Hepatic stellate cell (primary cell): Measurements from ENCODE around the gene ZBP1.

Source experiments
- DNase-seq: peaks from one replicate; pipeline ENCODE4 v3.0.0; 2011; ENCODE audit warnings: low spot score

ZBP1 gene

GRCh38 chr20:57618091-57618763 is 2.0 kb downstream of the ZBP1 start:
- DNase-seq: no peak

DNA sequence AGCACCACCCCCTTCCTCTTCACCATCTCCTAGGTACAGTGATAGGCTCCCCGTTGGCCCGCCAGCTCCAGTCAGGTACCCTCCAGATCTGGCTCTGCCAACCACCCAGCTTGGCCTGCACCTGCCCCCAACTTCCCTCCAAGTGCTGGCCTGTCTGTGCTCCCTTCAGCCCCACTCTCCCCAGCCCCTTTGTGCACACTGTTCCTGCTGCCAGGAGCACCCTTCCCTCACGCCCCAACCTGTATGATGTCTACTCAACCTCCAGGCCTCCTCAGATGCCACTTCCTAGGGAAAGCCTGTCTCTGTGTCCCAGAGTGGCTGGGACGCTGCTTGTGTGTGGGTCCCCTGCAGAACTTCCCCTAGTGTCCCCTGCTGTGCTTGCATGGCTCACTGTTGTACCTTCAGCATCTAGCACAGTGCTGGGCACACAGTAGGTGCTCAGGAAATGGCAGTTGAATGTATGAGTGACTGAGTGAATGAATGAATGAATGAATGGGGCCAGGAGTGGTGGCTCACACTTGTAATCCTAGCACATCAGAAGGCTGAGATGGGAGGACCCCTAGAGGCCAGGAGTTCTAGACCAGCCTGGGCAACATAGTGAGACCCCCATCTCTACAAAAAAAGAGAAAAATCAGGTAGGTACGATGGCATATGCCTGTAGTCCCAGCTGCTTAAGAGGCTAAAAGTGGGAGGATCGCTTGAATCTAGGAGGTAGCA is 3.0 kb downstream of the ZBP1 start:
- no peak for DNase-seq

DNA sequence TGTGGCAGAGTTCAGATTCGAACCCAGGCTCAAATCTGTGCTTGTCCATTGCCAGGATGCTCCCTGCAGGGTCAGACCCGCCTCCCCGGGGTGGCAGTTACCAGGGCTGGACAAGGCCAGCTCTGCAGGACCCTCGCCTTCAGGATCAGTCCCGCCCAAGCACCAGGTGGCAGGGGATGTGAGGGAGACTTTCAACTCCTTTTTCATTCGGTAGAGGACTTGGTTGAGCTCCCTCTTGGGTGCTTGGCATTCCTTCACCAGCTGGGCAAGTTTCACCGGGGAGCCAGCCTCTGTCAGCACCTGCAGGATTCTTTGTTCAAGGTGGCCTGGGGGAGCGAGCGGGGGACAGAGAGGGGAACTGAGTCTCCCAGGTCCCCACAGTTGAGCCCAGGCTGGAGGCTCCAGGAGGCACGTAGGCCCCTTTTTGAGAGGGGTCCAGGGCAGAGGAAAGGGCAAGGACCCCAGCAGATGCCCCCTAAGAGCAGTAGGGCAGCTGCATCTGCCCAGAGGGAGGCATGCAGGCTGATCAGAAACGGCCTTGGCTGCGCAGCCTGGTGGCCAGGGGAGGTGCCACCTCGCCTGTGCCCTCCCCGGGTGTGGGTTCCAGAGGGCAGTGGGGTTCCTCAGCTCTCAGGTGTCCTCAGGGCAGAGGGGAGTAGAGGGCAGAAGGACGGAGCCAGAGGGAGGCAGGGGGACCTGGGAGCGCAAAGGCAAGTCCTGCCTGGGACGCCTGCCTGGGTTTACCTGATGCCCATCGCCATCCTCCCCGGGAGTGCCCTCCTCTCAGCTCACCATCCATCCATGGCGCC is 3.9 kb downstream of the ZBP1 start:
- no peak for DNase-seq

DNA sequence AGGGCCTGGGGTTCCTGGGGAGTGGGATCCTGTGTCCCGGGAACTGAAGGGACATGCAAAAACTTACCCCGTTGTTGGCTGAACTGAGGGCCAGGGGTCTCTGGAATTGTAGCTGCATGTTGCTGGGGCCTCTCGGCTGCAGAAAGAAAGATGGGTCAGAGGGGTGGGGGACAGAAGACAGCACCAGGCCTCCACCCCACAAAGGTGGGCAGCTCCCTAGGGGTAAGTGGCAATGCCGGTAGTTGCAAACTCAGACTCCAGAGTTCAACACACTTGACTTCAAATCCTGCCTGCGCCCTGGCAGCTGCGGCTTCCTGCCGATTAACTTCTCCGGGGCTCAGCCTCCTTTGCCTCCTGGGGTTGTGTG is 4.8 kb downstream of the ZBP1 start:
- no peak for DNase-seq

DNA sequence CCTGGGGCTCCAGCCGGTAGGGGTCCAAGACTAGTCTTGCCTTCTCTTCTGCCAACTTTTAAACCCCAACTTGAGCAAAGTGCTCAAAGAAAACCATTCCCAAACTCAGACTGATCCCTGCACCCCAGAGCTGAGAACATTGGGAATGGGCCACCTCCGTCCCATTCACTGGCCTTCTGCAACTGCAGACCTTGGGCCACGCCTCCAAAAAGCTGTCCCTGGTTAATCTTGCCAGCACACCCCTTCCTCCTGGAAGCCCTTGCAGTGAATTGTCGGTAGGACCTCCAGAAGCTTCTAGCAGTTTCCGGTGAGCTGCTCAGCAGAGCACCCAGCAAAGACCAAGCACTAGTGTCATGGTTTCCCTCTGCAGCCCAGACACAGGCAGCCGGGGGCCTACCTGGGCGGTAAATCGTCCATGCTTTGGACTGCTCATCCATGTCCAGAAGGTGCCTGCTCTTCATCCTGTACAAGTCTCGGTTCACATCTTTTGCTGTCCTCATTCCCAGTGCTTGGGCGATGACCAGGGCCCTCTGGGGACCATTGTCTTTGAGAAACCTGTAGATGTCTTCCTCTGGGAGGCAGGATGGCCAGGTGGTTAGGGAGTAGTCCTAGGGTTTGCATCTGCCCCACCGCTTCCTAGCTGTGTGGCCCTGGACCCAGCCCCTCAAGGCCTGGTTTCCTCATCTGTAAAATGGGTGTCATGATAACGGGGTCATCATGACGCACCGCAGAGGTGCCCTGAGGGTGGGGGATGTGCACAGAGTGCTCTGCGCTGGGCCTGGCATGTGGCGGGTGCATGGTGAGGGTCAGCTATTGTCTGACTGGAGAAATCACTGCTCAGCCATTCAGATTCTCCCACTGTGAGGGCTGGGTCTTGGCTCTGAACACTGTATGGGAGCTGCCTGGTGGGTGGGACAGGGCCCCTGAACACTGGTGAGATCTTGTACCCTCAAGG is 5.5 kb downstream of the ZBP1 start:
- DNase-seq: no peak

GRCh38 chr20:57613481-57613921 is 6.7 kb downstream of the ZBP1 start:
- no peak for DNase-seq

- no peak for DNase-seq
These were observed 7.3 kb downstream of the ZBP1 start for GRCh38 chr20:57612916-57613315.

DNA sequence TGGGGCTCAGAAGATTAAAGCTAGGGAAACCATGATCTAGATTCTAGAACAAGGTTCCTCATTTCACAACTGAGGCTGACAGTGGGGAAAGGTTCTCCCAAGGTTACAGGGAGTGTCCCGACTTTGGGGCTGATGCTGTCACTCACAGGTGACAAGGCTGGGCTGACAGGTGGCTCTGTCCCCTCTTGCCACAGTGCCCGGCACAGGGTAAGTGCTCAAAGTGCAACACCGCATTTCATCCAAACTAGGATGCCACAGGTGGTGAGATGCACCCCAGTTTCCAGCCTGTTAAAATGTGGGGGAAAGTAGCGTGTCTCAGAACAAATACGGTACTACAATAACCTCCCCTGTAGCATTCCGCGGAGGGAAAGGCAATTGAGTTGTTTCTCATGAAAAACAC is 7.8 kb downstream of the ZBP1 start:
- DNase-seq: no peak

- no peak for DNase-seq
These were observed 8.5 kb downstream of the ZBP1 start for GRCh38 chr20:57611586-57612311.

DNA sequence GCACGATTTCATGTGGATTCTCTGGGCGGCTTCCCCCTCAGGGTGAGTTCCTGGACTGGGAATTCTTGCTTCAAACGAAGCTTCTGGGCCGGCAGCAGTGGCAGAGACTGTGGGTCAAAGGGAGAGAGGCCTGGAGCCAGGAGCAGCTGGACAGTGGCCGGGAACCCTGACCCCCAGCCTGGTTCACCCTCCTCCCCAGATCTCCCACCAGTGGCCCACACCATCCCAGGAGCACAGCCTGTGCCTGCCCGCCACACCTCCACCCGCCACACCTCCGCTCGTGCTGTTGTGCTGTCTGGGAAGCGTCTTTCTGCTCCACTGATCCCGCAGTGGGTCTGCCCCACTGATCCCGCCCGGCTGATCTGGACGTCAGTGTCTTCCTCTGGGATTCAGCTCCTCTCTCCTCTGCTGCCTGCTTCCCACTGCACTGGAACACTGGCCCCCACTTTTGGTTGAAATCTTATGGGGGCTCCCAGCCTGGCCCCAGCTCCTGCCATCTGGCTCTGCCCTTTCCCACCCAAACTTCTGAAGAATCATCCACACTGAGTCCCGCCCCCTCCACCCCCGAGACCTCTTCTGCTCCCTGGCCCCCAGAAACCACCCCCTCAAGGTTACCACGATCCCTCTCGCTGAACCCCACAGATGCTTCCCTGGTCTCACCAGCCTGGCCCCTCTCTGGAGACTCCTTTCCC is 9.8 kb downstream of the ZBP1 start:
- DNase-seq: no peak

DNA sequence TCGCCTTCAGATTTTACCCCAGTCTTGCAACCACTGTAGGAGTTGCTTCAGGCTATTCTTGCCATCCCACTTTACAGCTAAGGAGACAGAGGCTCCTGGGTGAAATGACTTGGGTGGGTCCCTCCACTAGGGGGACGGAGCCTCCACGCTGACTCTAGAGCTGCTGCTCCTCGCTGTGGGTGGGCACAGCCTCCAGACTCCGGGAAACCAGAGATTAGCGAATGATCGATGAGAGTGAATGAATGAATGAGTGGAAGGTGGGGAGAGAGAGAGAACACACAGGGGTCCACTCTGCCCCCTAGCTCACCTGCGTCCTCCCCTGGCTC is 10.4 kb downstream of the ZBP1 start:
- DNase-seq: no peak

DNA sequence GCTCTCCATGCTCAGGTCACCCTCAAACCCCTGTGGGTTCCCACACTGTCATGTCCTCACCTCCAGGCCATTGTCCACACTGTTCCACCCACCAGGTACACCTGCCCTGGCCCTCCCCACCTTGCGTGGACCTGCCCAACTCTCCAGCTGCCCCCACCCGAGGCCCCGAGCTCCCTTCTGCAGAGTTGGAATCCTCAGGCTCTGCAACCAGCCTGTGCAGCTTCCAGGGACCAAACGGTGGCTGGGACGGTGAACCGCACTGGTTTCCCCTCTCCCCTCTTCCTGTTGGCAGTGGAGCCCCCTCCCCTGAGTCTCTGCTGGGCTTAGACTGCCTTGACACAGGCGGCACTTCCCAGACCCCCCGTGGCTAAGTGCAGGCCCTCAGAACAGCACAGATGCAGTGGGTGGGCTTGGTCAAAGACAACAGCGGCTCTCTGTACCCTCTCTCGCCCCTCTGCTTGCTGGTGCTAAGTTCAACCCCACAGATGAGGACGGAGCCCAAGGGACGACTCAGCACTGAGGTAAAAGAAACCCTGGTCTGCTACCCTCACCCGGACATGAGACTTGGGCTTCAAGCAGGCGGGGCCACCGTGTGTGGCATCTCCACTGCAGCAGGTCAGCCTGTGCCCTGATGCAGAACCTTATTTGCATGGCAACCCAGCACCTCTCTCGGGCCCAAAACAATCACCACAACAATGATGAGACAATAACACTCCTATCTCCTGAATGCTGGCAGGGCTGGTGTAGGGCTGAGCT is 11.0 kb downstream of the ZBP1 start:
- no peak for DNase-seq

GRCh38 chr20:57608516-57608915 is 11.7 kb downstream of the ZBP1 start:
- DNase-seq: no peak

DNA sequence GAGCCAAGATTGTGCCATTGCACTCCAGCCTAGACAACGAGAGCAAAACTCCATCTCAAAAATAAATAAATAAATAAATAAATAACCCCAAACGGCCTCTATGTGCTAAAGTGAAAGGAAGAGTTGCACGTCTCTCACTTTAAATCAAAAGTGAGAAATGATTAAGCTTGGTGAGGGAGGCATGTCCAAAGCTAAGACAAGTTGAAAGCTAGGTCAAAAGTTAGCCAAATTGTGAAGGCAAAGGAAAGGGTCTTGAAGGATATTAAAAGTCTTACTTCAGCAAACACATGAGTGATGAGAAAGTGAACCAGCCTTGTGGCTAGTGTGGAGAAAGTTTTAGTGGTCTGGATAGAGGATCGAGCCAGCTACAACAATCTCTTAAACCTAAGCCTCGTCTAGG is 14.3 kb downstream of the ZBP1 start:
- no peak for DNase-seq

DNA sequence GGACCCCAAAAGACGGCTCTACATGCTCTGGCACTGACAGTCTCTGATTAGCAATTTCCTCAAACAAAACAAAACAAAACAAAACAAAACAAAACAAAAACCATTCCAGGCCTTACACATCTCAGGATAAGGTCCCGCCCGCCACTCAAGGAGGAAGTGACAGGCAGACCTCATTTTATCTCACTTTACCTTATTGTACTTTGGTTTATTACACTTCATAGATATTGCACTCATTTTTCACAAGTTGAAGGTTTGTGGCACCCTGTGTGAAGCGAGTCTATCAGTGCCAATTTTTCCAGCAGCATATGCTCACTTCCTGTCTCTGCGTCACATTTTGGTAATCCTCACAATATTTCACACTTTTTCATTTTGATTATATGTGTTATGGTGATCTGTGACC is 15.2 kb downstream of the ZBP1 start:
- no peak for DNase-seq

DNA sequence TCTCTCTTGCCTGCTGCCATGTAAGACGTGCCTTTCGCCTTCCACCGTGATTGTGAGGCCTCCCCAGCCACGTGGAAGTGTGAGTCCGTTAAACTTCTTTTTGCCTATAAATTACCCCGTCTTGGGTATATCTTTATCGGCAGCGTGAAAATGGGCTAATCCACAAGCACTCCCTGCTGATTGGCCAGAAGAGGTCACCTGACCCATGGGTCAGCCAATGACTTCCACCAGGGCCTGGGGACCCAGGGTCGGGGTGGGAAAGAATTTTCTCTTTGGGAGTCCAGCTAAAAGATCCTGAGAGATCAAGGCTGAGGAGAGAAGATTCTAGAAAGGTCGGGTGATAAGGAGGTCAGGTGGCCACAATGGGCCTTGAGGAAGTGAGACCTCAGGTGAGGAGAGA is 17.1 kb downstream of the ZBP1 start:
- DNase-seq: no peak

DNA sequence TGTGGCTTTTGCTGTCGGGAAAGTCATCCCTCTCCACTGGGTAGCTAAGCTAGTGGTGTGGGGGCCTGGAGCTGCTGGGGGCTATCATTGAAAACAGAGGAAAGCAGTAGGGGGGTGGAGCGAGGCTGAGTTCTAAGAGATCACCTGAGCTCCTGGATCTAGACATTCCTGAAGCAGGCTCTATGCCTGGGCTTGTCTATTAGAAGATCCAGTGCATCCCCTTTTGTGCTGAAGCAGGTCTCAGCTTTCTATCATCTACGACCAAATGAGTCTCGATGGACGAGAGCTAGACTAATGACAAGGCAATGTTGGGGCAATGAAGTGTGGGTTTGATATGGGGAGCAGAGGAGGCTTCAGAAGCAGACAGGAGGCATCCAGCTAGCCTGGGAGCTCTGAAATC is 18.5 kb downstream of the ZBP1 start:
- no peak for DNase-seq

DNA sequence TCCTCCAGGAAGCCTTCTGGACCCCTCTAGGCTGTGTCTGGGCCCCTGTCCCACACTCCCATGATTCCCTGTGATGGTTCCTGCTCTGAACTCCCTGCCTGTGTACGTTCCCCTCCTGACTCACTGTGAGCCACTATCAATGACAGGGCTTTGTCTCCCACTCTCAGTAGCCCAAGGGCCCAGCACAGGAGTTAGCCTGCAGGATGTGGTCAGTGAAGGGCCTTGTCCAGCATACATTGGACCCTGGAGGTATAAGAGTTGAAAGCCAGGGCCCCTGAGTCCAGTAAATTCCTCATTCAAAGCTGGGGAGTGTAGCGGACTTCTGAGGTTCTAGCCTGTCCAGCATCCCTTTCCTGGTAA is 19.0 kb downstream of the ZBP1 start:
- no peak for DNase-seq

- no peak for DNase-seq
These were observed 19.7 kb downstream of the ZBP1 start for GRCh38 chr20:57600320-57601210.
